ENCODE results near the gene C6orf15.

The C6orf15 gene

DNA sequence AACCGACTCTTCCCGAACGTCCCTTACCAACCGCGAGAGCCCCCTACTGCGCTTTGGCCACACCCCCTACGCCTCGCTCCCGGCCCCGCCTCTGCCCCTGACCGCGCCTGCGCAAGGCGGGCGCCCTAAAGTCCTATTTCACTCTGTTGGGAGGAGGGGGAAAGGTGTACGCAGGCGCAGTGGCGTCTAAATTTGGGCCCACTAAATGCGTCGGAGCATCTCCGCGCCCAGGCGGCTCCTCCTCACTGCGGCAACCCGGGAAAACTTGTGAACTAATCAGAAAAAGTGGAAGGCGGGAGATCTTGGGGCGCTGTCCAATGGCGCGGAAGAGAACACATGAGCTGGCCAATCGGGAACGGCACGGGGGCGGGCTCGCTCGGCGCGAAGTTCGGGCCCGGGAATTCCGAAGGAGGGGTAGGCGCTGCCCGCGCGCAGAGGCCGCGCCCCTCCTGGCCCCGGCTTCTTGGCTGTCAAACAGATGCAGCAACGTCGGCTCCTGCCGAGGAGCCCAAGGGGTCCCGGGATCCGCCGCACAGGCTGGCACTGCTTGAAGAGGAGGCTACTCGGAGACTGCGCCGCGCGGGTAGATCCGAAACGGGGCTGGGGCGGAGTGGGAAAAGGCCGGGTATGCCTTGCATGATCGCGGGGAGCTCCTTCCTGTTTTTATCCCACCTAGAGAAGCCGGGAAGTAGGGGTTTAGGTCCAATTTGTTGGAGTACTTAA lies 45.9 kb upstream of the C6orf15 start, which contains the start of gene TCF19:
Gene TCF19, plus strand, starts transcription at position 450 of the 723 bp plus-strand sequence. CDS start 881 bp downstream, outside the sequence.
- TF ChIP-seq CTCF (IDR thresholded peaks at IDR 0.05; ENCODE audit: low read depth, low read length, poor library complexity, severe bottlenecking), result no peak
- no peak for TF ChIP-seq EZH2phosphoT487 (IDR thresholded peaks at IDR 0.05; ENCODE audit: borderline replicate concordance, low read length)
- H3K36me3 ChIP-seq (ENCODE audit: control insufficient read depth, low read length), result peaks cover 55% of the 10 kb centered on the region
- H3K4me1 ChIP-seq (ENCODE audit: control insufficient read depth, low read length), result peaks cover 31% of the 10 kb centered on the region
- H3K27me3 ChIP-seq (ENCODE audit: control insufficient read depth, low read length), result no peaks in the 10 kb centered on the region
- H3K4me2 ChIP-seq (ENCODE audit: low read length), result peak within 1 kb of the TSS; percentile 92
- H3K4me3 ChIP-seq (ENCODE audit: low read length), result peak within 1 kb of the TSS; percentile 92
- peak within 1 kb of the TSS; percentile 64 for H3K27ac ChIP-seq (ENCODE audit: low read depth, low read length)
- H3K79me2 ChIP-seq (ENCODE audit: control insufficient read depth, low read length), result peaks cover 48% of the 10 kb centered on the region
- H3K9me2 ChIP-seq (replicated peaks; ENCODE audit: control insufficient read depth, low read length), result no peaks in the 10 kb centered on the region
- H3F3A ChIP-seq (ENCODE audit: control insufficient read depth, insufficient read depth), result 0 out of 2 replicates have a peak, but pooled peaks cover 2% of the 10 kb centered on the region
- H3K9me3 ChIP-seq (ENCODE audit: control insufficient read depth, insufficient read depth, low read length), result no peaks in the 10 kb centered on the region
- no peaks in the 10 kb centered on the region for H4K20me1 ChIP-seq (ENCODE audit: control insufficient read depth, insufficient read depth, low read depth, low read length)

- peaks cover 48% of the 10 kb centered on the region for H3K79me2 ChIP-seq (ENCODE audit: control insufficient read depth, low read length)
- peaks cover 49% of the 10 kb centered on the region for H3K36me3 ChIP-seq (ENCODE audit: control insufficient read depth, low read length)
- no peaks in the 10 kb centered on the region for H4K20me1 ChIP-seq (ENCODE audit: control insufficient read depth, insufficient read depth, low read depth, low read length)
- no peaks in the 10 kb centered on the region for H3K27me3 ChIP-seq (ENCODE audit: control insufficient read depth, low read length)
- no peaks in the 10 kb centered on the region for H3K9me3 ChIP-seq (ENCODE audit: control insufficient read depth, insufficient read depth, low read length)
- H3K4me3 ChIP-seq (ENCODE audit: low read length), result peak within 1 kb of the TSS; percentile 92
- peak within 1 kb of the TSS; percentile 64 for H3K27ac ChIP-seq (ENCODE audit: low read depth, low read length)
- peak within 1 kb of the TSS; percentile 92 for H3K4me2 ChIP-seq (ENCODE audit: low read length)
- TF ChIP-seq CTCF (IDR thresholded peaks at IDR 0.05; ENCODE audit: low read depth, low read length, poor library complexity, severe bottlenecking) (no peak), EZH2phosphoT487 (IDR thresholded peaks at IDR 0.05; ENCODE audit: borderline replicate concordance, low read length) (no peak)
- 0 out of 2 replicates have a peak, but pooled peaks cover 2% of the 10 kb centered on the region for H3F3A ChIP-seq (ENCODE audit: control insufficient read depth, insufficient read depth)
- peaks cover 27% of the 10 kb centered on the region for H3K4me1 ChIP-seq (ENCODE audit: control insufficient read depth, low read length)
- H3K9me2 ChIP-seq (replicated peaks; ENCODE audit: control insufficient read depth, low read length), result no peaks in the 10 kb centered on the region
Observed at GRCh38 chr6:31157513-31158139, 45.3 kb upstream of the C6orf15 start, which contains the start of gene CCHCR1. TSS of gene CCHCR1 (minus strand) at chr6:31157802. CDS start at chr6:31157600, 202 bp downstream.

DNA sequence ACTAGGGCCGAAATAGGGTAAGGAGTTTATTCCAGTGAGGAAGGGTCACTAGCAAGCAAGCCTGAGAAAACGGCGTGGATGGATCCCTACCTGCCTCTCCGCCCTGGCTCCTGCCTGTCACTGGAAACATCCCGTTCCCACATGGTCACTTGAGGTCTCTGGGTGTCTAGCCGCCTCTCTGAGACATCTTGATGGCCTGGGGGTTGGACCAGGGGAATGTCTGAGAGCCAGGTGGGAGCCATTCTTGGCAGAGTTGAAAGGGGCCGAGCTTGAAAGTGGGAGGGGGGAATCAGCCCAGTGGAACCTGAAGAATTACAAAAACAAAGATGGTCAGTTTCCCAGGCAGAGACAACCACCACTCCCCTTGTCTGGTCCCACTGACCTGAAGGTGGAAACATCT lies 44.3 kb upstream of the C6orf15 start:
- no peaks in the 10 kb centered on the region for H3K27me3 ChIP-seq (ENCODE audit: control insufficient read depth, low read length)
- no peaks in the 10 kb centered on the region for H4K20me1 ChIP-seq (ENCODE audit: control insufficient read depth, insufficient read depth, low read depth, low read length)
- TF ChIP-seq CTCF (IDR thresholded peaks at IDR 0.05; ENCODE audit: low read depth, low read length, poor library complexity, severe bottlenecking), result no peak
- no peak for TF ChIP-seq EZH2phosphoT487 (IDR thresholded peaks at IDR 0.05; ENCODE audit: borderline replicate concordance, low read length)
- peaks cover 38% of the 10 kb centered on the region for H3K79me2 ChIP-seq (ENCODE audit: control insufficient read depth, low read length)
- peak overlapping the region; percentile 92 for H3K4me3 ChIP-seq (ENCODE audit: low read length)
- 0 out of 2 replicates have a peak, but pooled peaks cover 2% of the 10 kb centered on the region for H3F3A ChIP-seq (ENCODE audit: control insufficient read depth, insufficient read depth)
- peaks cover 23% of the 10 kb centered on the region for H3K4me1 ChIP-seq (ENCODE audit: control insufficient read depth, low read length)
- H3K36me3 ChIP-seq (ENCODE audit: control insufficient read depth, low read length), result peaks cover 39% of the 10 kb centered on the region
- no peak overlapping the region for H3K27ac ChIP-seq (ENCODE audit: low read depth, low read length)
- peak overlapping the region; percentile 71; the same call in 1 of the 2 replicates for H3K4me2 ChIP-seq (ENCODE audit: low read length)
- no peaks in the 10 kb centered on the region for H3K9me2 ChIP-seq (replicated peaks; ENCODE audit: control insufficient read depth, low read length)
- no peaks in the 10 kb centered on the region for H3K9me3 ChIP-seq (ENCODE audit: control insufficient read depth, insufficient read depth, low read length)
